Measurements from ENCODE around the gene SLC7A5. TPM values are rescaled to one million over a fixed set of nuclear protein-coding genes. Genes with fewer than 3 reads are reported as not detected.

SLC7A5 gene
- total and polyA plus RNA-seq, 2 of the 13 experiments (the other 11 are each of a cell fraction or from before 2014, with no cell fraction given) = 79.6 to 155 TPM

- peak; percentile 81 for FAIRE-seq
- Histone ChIP-seq H3K9me3 (ENCODE audit: low read length) (no peaks in the 10 kb centered on the region), H3K79me2 (ENCODE audit: insufficient read depth, low read length) (peaks cover 62% of the 10 kb centered on the region), H3K4me3 (replicated peaks in 1 of 3; ENCODE audit: insufficient read depth in 1 of 3, low read depth in 2 of 3, low read length in 3 of 3) (no peak overlapping the region), H3K9ac (ENCODE audit: insufficient read depth, low read depth, low read length) (peak overlapping the region; percentile 12), H3K27me3 (ENCODE audit: control insufficient read depth in 1 of 2, insufficient read depth in 2 of 2, low read length in 2 of 2) (no peaks in the 10 kb centered on the region), H2AFZ (ENCODE audit: low read length) (no peak overlapping the region), H3K4me2 (ENCODE audit: low read depth, low read length) (peak overlapping the region; percentile 8; the same call in 1 of the 2 replicates), H3K36me3 (replicated peaks in 1 of 2; ENCODE audit: control insufficient read depth in 1 of 2, insufficient read depth in 2 of 2, low read length in 2 of 2) (peaks cover 67 to 78% of the 10 kb centered on the region in 2 experiments), H3K4me1 (ENCODE audit: insufficient read depth, low read length) (peaks cover 90% of the 10 kb centered on the region), H4K20me1 (ENCODE audit: insufficient read depth, low read length) (peaks cover 20% of the 10 kb centered on the region; the same call in 1 of the 2 replicates), H3K27ac (ENCODE audit: extremely low read length, insufficient read depth, low read length) (peak overlapping the region; percentile 76)
- in situ Hi-C loops (cut with HindIII; ENCODE audit: extremely low pct_ligation_motif_present, low pct_unique_long_range_greater_than_20kb) (no loop called here), intact Hi-C loops (cut with micrococcal nuclease; ENCODE audit: unreplicated experiment) (no loop called here)
- DNase-seq (ENCODE audit: low spot score) = peak; percentile 51
- ChIA-PET POLR2A (interaction anchor here (0.7 to 2.8 kb wide), 18 partner anchors 9 to 94 kb away, joined by 3 to 18 read pairs (median 4); partner anchors contain the start of genes CA5A and SLC7A5), CTCF (ENCODE audit: low intra/inter-chr PET ratio, low total read pairs) (no interaction called here)
- ATAC-seq = peak; percentile 18
- BruUV-seq (replicated peaks) = no TSS peak
- WGBS (ENCODE audit: low lambda C conversion rate) = 50% methylated on average over 11 of the region's 17 CpGs
- TF ChIP-seq MTA3 (CRISPR knock-in tag; IDR thresholded peaks at IDR 0.05) = no peak
- TF ChIP-seq ZBTB43 (CRISPR knock-in tag; conservative IDR thresholded peaks at IDR 0.05) = 0 out of 2 replicates have a peak, but pooled peaks have one; percentile 35
- TF ChIP-seq ZNF317 (CRISPR knock-in tag; IDR thresholded peaks at IDR 0.05) = peak; percentile 66; the same call in 1 of the 2 replicates
- peak; percentile 71 for TF ChIP-seq MXD1 (CRISPR knock-in tag; IDR thresholded peaks at IDR 0.05)
- TF ChIP-seq RFX3 (CRISPR knock-in tag; IDR thresholded peaks at IDR 0.05) = no peak
- no peak for TF ChIP-seq ZNF766 (CRISPR knock-in tag; IDR thresholded peaks at IDR 0.05; ENCODE audit: borderline replicate concordance)
- TF ChIP-seq TERF1 (CRISPR knock-in tag; IDR thresholded peaks at IDR 0.05) = no peak
- peak in 1 of 2 experiments; percentile 40; a peak in 2 of 4 replicates for TF ChIP-seq MAFK (conservative IDR thresholded peaks at IDR 0.05 in 1 of 2, IDR thresholded peaks at IDR 0.05 in 1 of 2; ENCODE audit: low read length in 2 of 2)
- TF ChIP-seq RXRB (CRISPR knock-in tag; IDR thresholded peaks at IDR 0.05; ENCODE audit: borderline replicate concordance) = peak; percentile 62
- no peak for TF ChIP-seq CREBL2 (CRISPR knock-in tag; IDR thresholded peaks at IDR 0.05; ENCODE audit: borderline replicate concordance)
- no peak for TF ChIP-seq ZNF557 (CRISPR knock-in tag; IDR thresholded peaks at IDR 0.05)
- TF ChIP-seq BORCS8-MEF2B (CRISPR knock-in tag; IDR thresholded peaks at IDR 0.05) = no peak
- peak; percentile 90 for TF ChIP-seq PAXIP1 (CRISPR knock-in tag; conservative IDR thresholded peaks at IDR 0.05)
- TF ChIP-seq ZZZ3 (CRISPR knock-in tag; IDR thresholded peaks at IDR 0.05; ENCODE audit: borderline replicate concordance) = no peak
- TF ChIP-seq ZKSCAN8 (CRISPR knock-in tag; IDR thresholded peaks at IDR 0.05; ENCODE audit: borderline replicate concordance) = no peak
- TF ChIP-seq NFIB (CRISPR knock-in tag; IDR thresholded peaks at IDR 0.05; ENCODE audit: borderline replicate concordance) = 0 out of 2 replicates have a peak, but pooled peaks have one; percentile 8
Observed at GRCh38 chr16:87842209-87842869, 27.0 kb downstream of the SLC7A5 start.
